Loucy (cell line): Measurements from ENCODE around the gene POFUT1.
A peak's percentile ranks its signal among the peaks of the same experiment; 100 is the strongest.

Experiments
- H2AFZ ChIP-seq: fragments of 200-600 bp; sonication (generic); 2 replicates; pipeline ENCODE4 v1.6.0; 2016; ENCODE audit warnings: antibody characterized with exemption, mild to moderate bottlenecking, low read length, moderate library complexity
- H3F3A ChIP-seq: fragments of 200-600 bp; 2 replicates; pipeline ENCODE4 v1.6.0; 2016; ENCODE audit warnings: antibody characterized with exemption, low read depth, mild to moderate bottlenecking
- H3K27me3 ChIP-seq: fragments of 200-600 bp; sonication (generic); 2 replicates; pipeline ENCODE4 v1.6.1; 2014; ENCODE audit warnings: low read length, mild to moderate bottlenecking; ENCODE audit not compliant: insufficient read depth, poor library complexity, severe bottlenecking
- H3K36me3 ChIP-seq: fragments of 200-600 bp; sonication (generic); 2 replicates; pipeline ENCODE4 v1.6.1; 2016; ENCODE audit warnings: low read length; ENCODE audit not compliant: insufficient read depth
- H3K4me1 ChIP-seq: fragments of 200-600 bp; sonication (generic); 2 replicates; pipeline ENCODE4 v1.5.1; 2014; ENCODE audit warnings: low read length, mild to moderate bottlenecking; ENCODE audit not compliant: insufficient read depth, poor library complexity, severe bottlenecking
- H3K4me2 ChIP-seq: fragments of 200-600 bp; sonication (generic); 2 replicates; pipeline ENCODE4 v1.6.0; 2014; ENCODE audit warnings: antibody characterized with exemption, low read length, low read depth, mild to moderate bottlenecking; ENCODE audit not compliant: poor library complexity, severe bottlenecking
- H3K4me3 ChIP-seq: fragments of 200-600 bp; sonication (generic); 2 replicates; pipeline ENCODE4 v1.5.1; 2014; ENCODE audit warnings: low read length, mild to moderate bottlenecking, mixed read lengths; ENCODE audit not compliant: poor library complexity, severe bottlenecking
- H3K79me2 ChIP-seq: fragments of 200-600 bp; sonication (generic); 2 replicates; pipeline ENCODE4 v1.6.1; 2014; ENCODE audit warnings: low read length; ENCODE audit not compliant: insufficient read depth
- H3K9ac ChIP-seq: fragments of 200-600 bp; sonication (generic); 2 replicates; pipeline ENCODE4 v1.6.0; 2014; ENCODE audit warnings: mild to moderate bottlenecking, low read depth, low read length, moderate library complexity; ENCODE audit not compliant: poor library complexity, severe bottlenecking
- H3K9me2 ChIP-seq: fragments of 200-600 bp; sonication (generic); replicated peaks from 2 replicates; pipeline ENCODE4 v1.6.1; 2016; ENCODE audit warnings: low read depth, low read length, mixed read lengths
- H3K9me3 ChIP-seq: fragments of 200-600 bp; sonication (generic); 2 replicates; pipeline ENCODE4 v1.6.1; 2014; ENCODE audit warnings: mild to moderate bottlenecking, antibody characterized with exemption, low read length, low read depth; ENCODE audit not compliant: insufficient read depth
- H4K20me1 ChIP-seq: fragments of 200-600 bp; sonication (generic); 2 replicates; pipeline ENCODE4 v1.6.0; 2014; ENCODE audit warnings: antibody characterized with exemption, low read length, mild to moderate bottlenecking; ENCODE audit not compliant: insufficient read depth, poor library complexity, severe bottlenecking
- EZH2phosphoT487 ChIP-seq: fragments of 200-600 bp; IDR thresholded peaks from 2 replicates; pipeline ENCODE4 v1.6.1; 2018; ENCODE audit warnings: antibody characterized with exemption, mild to moderate bottlenecking, moderate library complexity, borderline replicate concordance
- TF ChIP-seq, protein P1 (sequence below): fragments of 200-600 bp; sonication (generic); conservative IDR thresholded peaks from 2 replicates; pipeline ENCODE4 v1.5.1; 2014; ENCODE audit warnings: mild to moderate bottlenecking, antibody characterized with exemption, low read length

POFUT1 gene

DNA sequence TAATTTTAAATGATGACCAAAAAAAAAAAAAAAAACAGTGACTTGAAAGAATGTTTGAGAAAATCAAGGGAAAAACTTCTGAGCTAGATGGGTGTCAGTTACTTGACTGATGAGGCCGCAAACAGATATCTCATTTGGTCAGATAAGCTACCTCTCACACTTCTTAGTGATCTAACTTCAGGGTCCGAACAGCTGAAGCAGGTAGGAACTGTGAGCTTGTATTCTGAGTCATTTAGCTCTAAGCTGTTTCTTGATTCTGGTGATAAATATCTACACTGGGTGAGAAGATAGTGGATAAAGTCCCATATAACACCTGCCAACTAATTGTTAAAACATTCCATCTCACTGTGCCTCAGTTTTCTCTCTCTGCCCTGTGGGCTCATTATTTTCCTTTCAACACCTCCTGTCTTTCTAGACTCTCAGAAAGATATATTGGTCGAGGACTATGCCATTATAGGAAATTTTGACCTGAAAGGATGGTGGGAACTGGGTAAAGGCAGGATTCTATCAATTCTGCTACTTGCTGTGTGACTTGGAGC lies 77.5 kb downstream of the POFUT1 start:
- H3K4me2 ChIP-seq, result peak overlapping the region; percentile 53
- H3K36me3 ChIP-seq, result no peaks in the 10 kb centered on the region
- H3K27me3 ChIP-seq, result no peaks in the 10 kb centered on the region
- H3K9me2 ChIP-seq, result no peaks in the 10 kb centered on the region
- H2AFZ ChIP-seq, result no peak overlapping the region
- no peak overlapping the region for H3K4me3 ChIP-seq
- no peak overlapping the region for H3K9ac ChIP-seq
- no peaks in the 10 kb centered on the region for H4K20me1 ChIP-seq
- H3F3A ChIP-seq, result no peaks in the 10 kb centered on the region
- no peaks in the 10 kb centered on the region for H3K9me3 ChIP-seq
- H3K79me2 ChIP-seq, result peaks cover 4% of the 10 kb centered on the region; the same call in 1 of the 2 replicates
- H3K4me1 ChIP-seq, result peaks cover 17% of the 10 kb centered on the region
- no peak for TF ChIP-seq EZH2phosphoT487
- TF ChIP-seq, protein P1, sequence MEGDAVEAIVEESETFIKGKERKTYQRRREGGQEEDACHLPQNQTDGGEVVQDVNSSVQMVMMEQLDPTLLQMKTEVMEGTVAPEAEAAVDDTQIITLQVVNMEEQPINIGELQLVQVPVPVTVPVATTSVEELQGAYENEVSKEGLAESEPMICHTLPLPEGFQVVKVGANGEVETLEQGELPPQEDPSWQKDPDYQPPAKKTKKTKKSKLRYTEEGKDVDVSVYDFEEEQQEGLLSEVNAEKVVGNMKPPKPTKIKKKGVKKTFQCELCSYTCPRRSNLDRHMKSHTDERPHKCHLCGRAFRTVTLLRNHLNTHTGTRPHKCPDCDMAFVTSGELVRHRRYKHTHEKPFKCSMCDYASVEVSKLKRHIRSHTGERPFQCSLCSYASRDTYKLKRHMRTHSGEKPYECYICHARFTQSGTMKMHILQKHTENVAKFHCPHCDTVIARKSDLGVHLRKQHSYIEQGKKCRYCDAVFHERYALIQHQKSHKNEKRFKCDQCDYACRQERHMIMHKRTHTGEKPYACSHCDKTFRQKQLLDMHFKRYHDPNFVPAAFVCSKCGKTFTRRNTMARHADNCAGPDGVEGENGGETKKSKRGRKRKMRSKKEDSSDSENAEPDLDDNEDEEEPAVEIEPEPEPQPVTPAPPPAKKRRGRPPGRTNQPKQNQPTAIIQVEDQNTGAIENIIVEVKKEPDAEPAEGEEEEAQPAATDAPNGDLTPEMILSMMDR, result no peak

DNA sequence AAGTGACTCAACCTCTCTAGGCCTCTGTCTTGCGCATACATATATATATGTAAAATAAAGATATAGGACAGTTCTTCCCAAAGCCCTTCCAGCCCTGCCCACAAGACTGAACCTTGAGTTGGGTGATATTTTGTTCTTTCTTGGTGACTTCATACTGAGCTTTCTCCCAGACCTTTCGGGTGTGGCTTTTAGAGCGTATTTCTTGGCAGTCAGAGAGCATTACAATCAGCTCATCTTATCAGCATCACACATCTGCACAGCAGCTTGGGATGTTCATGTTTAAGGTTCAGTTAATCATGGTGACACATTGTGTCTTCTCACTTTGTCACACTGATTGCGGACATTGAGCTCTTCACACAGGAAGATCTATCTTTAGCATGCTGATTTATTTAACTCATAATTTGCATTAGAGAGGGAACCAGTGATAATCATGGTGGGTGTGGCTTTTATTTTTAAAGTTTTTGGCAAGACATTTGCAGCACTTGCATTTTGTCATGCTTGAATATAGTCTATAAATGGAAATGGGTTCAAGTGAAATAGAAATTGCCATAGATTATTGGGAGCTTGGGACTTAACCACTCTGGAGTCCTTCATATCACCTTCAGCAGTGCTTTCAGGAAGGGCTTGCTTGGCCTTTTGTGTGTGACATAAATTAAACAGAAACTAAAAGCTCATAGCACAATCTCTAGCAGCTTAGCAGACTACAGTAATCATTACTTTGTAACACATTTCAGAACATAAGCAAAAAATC lies 78.1 kb downstream of the POFUT1 start:
- Histone ChIP-seq H3K4me3 (peak overlapping the region; percentile 6), H3K9ac (no peak overlapping the region), H3K4me2 (peak overlapping the region; percentile 53), H3F3A (no peaks in the 10 kb centered on the region), H3K4me1 (peaks cover 17% of the 10 kb centered on the region), H3K9me2 (no peaks in the 10 kb centered on the region), H2AFZ (no peak overlapping the region), H3K9me3 (no peaks in the 10 kb centered on the region), H3K79me2 (peaks cover 4% of the 10 kb centered on the region; the same call in 1 of the 2 replicates), H3K27me3 (no peaks in the 10 kb centered on the region), H4K20me1 (no peaks in the 10 kb centered on the region), H3K36me3 (no peaks in the 10 kb centered on the region)
- TF ChIP-seq, protein P1, result no peak
- TF ChIP-seq EZH2phosphoT487, result no peak

- TF ChIP-seq, protein P1, result no peak
- TF ChIP-seq EZH2phosphoT487, result no peak
- H3K4me1 ChIP-seq, result peaks cover 17% of the 10 kb centered on the region
- no peaks in the 10 kb centered on the region for H3K36me3 ChIP-seq
- H3K4me2 ChIP-seq, result no peak overlapping the region
- no peaks in the 10 kb centered on the region for H3K27me3 ChIP-seq
- no peak overlapping the region for H2AFZ ChIP-seq
- peaks cover 4% of the 10 kb centered on the region; the same call in 1 of the 2 replicates for H3K79me2 ChIP-seq
- H3K9me3 ChIP-seq, result no peaks in the 10 kb centered on the region
- no peaks in the 10 kb centered on the region for H3K9me2 ChIP-seq
- H3F3A ChIP-seq, result no peaks in the 10 kb centered on the region
- H3K4me3 ChIP-seq, result no peak overlapping the region
- no peak overlapping the region for H3K9ac ChIP-seq
- no peaks in the 10 kb centered on the region for H4K20me1 ChIP-seq
Observed at GRCh38 chr20:32287231-32287638, 79.6 kb downstream of the POFUT1 start.
